ENCODE data around the gene LMX1A.
A peak's percentile ranks its signal among the peaks of the same experiment; 100 is the strongest.

Gene LMX1A

DNA sequence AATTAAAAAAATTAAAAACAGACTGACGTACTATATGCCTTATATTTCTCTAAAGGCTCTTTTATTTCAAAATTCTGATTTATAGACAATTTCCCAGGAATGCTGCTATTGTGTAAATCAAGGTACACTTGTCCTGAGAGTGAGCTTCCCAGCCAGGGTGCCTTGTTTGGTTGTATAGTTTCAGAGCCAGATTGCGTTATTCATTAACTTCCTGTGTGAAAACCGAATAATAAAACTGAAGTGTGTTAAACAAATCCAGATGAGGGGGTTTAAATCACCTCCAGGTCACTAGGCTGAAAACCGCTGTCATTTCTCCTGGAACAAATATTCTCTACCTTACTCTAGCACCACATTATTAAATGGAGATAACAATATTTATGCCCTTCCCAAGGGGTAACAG is 68.7 kb downstream of the LMX1A start:
- no peak for DNase-seq
- in situ Hi-C loops (cut with MboI; ENCODE audit: low pct_unique_long_range_greater_than_20kb, low sequenced_read_pairs), result no loop called here

DNA sequence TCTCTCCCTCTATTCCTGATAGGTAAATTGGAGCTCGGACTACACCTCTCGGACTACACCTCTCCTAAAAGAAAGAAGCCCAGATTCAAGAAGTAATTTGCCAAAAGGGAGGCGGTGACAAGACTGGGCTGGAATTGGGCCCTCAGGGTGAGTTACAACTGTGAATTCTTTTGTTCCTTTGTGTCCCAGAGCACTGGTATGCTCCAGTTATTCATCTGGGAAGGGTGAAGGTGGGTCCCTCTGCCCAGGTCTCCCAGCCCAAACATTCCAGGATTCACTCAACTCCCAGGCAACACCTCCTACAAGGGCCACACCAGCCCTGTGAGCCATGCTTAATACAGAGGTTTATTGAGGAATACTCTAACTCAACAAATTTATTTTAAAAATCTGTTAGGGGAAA is 69.2 kb downstream of the LMX1A start:
- no peak for DNase-seq
- in situ Hi-C loops (cut with MboI; ENCODE audit: low pct_unique_long_range_greater_than_20kb, low sequenced_read_pairs), result no loop called here

DNA sequence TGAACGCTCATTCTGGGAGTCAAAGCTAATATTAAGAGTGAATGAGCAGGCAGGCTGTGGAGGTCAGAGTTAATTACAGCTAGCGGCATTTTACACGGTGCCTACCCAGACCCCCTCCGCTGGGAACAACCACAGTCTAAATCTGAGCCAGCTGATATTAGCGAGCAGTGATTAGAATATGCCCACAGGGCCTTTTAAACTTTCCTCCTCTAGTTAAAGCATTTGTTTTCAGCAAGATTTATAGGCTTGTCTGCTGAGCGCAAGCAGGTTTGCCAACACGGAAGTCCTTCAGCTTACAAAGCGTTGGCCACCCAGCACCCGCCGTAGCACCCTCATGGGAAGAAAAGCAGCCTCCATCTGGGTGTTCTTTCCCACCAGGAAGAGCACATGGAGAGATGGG is 72.1 kb downstream of the LMX1A start:
- in situ Hi-C loops (cut with MboI; ENCODE audit: low pct_unique_long_range_greater_than_20kb, low sequenced_read_pairs), result no loop called here
- DNase-seq, result no peak

DNA sequence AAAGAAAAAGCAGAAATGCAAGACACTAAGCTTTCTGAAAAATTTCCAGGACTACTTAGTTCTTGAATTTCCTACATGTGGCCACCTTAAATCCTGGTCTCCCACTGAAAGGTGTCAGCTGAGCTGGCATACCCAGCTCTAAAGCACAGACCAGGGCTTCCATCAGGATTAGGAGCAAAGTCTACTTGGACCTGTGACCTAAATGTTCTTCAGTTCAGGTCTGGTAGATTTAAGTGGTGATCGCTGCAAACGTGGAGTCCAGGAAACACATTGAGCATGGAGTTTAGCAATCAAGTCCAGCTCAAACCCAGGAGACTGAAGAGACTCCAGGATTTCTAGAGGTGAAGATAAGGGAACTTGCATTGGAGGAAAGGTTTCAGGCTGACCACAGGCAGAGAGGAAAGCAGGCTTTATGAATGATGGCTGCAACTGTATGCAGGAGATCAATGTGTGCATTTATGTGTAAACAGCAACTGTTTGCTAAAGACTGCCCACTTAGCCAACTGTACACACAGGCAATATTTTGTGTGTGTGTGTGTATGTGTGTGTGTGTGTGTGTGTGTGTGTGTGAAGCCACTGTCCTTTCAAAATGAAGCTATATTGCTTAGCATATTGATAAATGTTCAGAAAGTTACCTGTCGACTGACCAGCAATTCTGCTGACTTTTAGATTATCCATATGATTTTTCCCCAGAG is 75.2 kb downstream of the LMX1A start:
- in situ Hi-C loops (cut with MboI; ENCODE audit: low pct_unique_long_range_greater_than_20kb, low sequenced_read_pairs), result no loop called here
- no peak for DNase-seq

DNA sequence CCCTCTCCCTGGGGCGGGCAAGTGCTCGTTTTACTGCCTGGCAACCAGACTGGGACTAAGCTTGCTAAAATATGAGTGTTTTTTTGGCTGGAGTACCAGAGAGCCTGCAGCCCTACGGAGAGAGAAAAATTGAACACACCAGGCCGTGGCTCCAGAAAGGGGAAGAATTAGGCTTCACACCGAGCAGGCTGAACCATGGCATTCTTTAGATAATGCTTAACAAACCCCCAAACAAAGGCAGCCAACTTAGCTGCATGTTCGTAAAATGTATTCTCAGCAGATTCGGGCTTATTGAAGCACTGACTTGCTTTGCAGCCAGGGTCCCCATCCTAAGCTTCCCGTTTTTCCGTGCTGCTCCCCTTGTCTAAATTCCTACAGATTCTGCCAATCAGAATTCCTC is 76.6 kb downstream of the LMX1A start:
- in situ Hi-C loops (cut with MboI; ENCODE audit: low pct_unique_long_range_greater_than_20kb, low sequenced_read_pairs), result no loop called here
- DNase-seq, result no peak

DNA sequence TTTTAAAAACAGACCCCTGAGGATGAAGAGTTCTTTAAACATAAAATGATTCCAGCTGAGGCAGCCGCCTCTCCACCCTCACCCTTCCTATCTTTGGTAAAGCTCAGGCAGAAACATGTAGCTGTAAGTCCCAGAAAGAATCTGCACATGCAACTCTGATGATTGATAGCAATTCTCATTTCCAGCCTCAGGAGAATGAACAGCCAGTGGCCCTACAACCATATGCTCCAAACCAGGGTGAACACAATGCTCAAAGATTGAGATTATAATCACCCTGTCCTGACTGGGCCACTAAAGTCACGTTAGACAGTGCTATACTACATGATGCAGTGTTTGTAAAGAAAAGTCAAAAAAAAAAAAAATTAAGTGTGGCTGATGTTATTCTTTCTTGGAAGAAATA is 80.2 kb downstream of the LMX1A start:
- DNase-seq, result no peak
- in situ Hi-C loops (cut with MboI; ENCODE audit: low pct_unique_long_range_greater_than_20kb, low sequenced_read_pairs), result no loop called here

DNA sequence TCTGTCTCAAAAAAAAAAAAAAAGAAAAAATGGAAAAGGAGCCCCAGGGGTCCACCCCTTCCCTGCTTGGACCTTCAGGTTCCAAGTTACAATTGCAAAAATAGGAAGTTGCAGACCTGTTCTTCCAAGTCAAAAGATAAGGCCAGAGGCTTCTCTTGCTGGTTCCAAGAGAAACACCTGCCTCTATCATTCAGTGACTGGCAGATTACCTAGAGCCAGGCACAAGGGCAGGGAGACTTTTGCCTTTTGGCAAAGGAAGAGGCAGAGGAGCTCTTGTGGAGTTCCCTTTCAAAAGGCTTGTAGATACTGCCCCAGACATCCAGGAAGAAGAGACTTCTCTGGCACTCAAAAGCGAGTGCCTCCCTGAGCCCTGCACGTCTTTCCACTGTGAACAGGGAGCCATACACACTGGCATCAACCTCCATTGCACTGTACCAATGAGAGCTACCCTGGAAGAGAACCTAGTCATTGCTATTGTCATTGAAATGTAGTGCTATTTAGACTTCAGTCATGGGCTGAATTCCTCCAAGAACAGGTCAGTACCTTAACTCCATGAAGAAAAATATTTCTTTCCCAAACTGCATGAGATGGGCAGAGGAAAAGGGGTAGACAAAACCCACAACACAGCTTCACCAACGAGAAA is 91.2 kb downstream of the LMX1A start:
- in situ Hi-C loops (cut with MboI; ENCODE audit: low pct_unique_long_range_greater_than_20kb, low sequenced_read_pairs), result no loop called here
- no peak for DNase-seq

DNA sequence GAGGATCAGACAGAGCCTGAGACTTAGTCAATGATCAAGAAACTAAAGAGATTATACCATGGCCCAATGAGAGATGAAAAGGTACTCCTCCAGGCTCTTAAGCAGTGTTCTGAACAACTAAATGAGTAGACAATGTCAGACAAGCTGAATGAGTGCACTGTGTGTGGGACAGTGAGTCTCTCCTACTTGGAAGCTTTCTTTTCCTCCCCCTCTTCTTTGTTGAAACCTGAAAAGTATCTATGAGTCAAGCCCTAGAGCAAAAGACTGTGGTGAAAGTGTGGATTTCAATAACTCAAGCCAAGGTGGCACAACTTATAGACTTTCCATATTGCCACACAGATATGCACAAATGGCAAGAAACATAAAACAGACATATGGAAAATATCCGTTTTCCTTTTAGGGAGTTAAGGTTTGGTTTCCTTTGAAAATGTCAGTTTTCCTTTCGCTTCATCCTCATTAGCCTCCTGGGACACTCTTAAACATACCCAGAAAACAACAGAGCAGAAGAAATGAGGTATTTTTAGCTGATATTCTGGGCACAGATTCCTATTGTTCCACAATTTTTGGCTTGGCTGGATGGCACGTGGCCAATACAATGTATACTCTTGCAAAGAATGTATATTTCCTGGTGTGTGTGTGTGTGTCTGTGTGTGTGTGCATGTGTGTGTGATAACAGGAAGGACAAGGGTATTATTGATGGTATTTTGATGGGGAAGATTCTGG is 96.6 kb downstream of the LMX1A start:
- in situ Hi-C loops (cut with MboI; ENCODE audit: low pct_unique_long_range_greater_than_20kb, low sequenced_read_pairs), result no loop called here
- DNase-seq, result no peak

DNA sequence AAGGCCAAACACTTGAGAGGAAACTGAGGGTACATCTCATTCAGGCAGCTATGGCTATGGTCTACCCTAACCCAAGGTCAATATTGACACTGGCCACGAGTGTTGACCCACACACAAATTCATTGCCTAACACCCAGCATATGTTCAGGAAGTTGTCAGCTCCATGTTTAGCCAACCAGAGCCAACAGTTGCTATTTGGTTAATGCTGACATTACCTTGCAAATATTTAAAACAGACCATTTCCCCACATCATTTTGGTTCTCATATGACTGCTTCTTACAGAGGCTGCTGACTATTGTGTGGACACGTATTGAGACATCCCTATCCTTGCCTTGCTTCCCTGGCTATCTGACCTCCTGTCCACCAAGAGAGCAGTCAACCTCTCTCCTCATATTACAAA is 97.3 kb downstream of the LMX1A start:
- in situ Hi-C loops (cut with MboI; ENCODE audit: low pct_unique_long_range_greater_than_20kb, low sequenced_read_pairs), result no loop called here
- no peak for DNase-seq

DNA sequence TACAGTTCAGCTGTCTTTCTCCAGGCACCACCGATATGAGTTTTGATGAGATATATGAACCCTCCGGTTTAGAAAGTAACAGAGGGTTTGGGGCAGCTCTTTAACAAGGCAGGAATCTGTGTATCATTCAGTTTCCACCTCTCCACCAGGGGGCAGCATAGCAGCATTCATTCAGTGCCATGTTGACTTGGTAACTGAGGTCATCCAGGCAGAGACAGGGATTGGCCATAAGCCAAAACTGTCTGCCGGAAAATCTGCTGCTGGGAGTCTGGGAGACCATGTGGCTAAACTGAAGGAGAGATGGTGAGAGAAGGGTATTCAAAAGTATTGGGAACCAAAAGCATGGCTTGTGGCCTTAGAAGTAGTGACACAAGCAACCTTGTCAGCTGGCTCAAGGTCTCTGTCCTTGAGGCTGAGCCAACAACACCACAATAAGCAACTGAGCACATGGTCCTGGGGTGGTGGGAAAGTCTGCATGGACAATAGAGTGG is 98.5 kb downstream of the LMX1A start:
- in situ Hi-C loops (cut with MboI; ENCODE audit: low pct_unique_long_range_greater_than_20kb, low sequenced_read_pairs), result no loop called here
- peak; percentile 56 for DNase-seq

DNA sequence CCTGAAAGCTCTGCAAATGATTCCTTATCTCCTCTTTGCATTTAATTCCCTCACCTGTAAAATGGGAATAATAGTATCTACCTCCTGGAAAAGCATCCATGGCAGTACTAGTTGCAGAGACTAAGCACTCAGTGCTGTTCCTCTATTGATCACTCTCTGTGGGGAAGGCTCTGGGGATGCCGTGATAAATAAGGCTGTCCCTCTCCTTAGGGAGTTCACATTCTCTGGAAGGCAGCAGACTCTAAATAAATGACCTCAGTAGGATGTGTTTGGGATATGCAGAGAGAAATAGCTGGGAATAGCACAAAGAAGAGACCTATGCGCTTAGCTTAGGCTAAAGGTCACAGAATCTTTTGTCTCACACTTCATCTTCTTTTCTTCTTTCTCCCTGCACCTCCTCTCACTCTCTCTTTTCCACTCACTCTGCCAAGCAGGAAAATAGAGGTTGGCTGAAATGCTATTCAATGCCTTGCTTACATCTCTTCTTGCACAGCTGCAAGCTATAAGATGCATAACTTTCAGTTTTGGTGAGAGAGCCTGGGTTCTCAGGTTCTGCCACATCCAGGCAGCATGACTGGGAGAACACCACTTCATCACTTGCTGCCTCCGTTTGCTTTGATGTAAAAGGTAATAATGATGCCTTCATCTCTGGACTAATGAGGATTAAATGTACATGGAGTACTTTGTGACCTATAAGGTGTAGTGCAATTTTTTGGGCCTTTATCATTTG is 101.5 kb downstream of the LMX1A start:
- DNase-seq, result no peak
- in situ Hi-C loops (cut with MboI; ENCODE audit: low pct_unique_long_range_greater_than_20kb, low sequenced_read_pairs), result no loop called here

DNA sequence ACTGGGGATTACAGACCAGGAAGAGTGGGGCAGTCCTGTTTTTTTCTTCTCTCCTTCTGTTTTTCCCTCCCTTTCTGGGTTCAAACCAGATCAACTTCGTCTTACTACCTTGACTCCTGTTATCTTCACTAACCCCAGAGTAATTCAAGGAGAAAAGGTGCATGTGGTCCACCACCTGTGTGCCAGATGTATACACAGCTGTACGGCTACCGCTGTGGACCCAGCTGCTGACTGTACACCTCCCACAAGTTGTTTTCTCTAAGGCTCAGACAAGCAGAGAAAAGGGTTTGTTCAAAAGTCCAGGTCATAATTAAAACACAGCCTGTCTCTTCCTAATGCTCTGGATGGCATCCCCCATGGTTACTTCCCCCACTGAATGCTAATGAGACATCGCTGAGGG is 102.1 kb downstream of the LMX1A start:
- no peak for DNase-seq
- in situ Hi-C loops (cut with MboI; ENCODE audit: low pct_unique_long_range_greater_than_20kb, low sequenced_read_pairs), result no loop called here

DNA sequence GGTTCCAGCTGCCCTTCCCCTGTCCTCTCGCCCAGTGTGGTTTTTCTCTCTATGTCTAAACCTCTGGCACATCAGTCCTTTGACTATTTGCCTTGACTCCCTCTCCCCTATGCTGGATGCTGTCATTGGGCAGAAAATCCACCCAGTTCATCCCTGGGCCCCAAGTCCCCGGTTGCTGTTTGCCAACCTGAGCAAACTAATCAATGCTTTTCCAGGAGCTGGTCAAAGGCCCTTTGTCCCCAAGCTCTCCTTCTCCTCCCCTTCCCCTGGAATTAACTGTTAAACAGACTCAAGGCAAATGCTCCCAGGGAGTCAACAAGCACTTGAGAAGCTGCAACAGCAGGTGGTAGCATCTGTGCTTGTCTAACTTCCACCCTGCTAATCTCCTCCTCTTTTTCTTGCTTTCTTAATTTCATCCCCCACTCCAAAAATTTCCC is 102.7 kb downstream of the LMX1A start:
- in situ Hi-C loops (cut with MboI; ENCODE audit: low pct_unique_long_range_greater_than_20kb, low sequenced_read_pairs), result no loop called here
- DNase-seq, result no peak

DNA sequence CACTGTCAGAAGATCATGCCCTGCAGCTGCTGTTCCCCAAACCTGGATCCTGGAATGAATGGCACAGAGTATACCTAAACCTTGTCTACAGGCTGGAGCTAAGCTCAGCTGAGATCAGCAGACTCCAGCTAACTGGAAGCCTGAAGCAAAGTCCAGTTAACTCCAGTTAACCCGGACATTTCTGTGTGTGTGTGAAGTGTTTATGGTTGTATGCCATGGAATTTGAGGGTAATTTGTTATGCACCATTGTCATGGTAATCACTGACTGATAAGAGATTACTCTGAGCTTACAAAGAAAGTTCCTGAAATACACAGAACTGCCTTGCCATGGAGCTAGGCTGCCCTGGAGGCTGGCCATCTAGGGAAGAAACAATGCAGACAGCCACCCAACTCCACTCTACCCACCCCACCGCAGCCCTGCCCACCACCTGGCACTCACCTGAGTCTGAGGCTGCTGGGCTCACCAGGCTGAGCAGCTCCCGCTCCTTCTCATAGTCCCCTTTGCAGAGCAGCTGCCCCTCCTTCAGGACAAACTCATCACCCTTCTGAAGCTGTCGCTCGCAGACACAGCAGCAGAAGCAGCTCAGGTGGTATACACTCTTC is 107.4 kb downstream of the LMX1A start:
- no peak for DNase-seq
- in situ Hi-C loops (cut with MboI; ENCODE audit: low pct_unique_long_range_greater_than_20kb, low sequenced_read_pairs), result no loop called here

DNA sequence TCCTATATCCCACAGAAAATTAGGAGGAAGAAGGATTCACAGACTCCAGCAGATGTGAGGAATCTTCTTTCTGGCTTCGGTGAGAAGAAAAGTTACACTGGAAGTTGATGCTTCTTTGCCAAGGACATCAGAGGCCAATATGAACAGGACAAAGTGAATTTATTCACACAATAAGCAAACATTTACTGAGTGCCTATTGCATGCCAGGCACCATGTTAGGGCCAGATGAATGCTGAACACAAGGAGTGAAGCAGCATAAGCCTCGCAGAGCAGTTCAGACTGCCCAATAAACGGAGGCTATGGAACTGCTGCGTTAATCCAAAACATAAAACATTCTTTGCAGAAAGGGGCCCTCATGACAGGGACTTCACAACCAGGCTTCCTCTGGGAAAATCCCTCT is 114.6 kb downstream of the LMX1A start:
- in situ Hi-C loops (cut with MboI; ENCODE audit: low pct_unique_long_range_greater_than_20kb, low sequenced_read_pairs), result no loop called here
- DNase-seq, result no peak

DNA sequence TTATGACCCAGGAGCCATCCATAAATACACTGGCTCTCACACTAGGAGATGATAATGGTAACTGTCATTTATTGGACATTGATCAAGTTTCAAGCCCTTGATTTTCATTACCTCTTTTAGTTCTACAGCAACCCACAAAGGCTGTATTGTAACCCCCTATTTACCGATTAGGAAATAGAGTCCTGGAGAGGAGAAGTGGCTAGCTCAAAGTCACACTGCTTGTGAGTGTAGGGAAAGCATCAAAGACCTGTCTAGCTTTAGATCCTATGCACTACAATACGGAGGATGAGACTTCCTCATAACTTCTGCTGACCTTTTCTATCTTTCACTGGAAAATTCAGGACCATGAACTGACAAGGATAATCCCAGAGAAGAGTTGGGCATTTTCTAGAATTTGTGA is 115.2 kb downstream of the LMX1A start:
- DNase-seq, result no peak
- in situ Hi-C loops (cut with MboI; ENCODE audit: low pct_unique_long_range_greater_than_20kb, low sequenced_read_pairs), result no loop called here

DNA sequence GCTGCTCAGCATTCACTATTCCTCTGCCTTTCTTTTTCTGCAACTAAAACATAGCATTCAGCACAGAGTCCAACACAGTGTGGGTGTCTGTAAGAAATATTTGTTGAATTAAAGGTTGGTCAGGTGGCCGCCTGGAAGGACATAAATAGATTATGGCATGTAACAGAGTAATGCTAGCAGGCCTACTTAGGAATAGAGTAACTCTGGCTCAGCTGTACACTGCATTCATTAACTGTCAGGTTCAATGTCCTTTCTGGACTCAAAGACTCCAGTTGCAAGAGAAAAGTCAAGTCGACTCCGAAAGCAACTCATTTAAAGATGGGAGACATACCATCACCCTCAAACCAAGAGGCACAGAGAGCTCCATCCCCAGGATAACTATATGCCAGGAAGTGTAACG is 116.0 kb downstream of the LMX1A start:
- in situ Hi-C loops (cut with MboI; ENCODE audit: low pct_unique_long_range_greater_than_20kb, low sequenced_read_pairs), result no loop called here
- no peak for DNase-seq

DNA sequence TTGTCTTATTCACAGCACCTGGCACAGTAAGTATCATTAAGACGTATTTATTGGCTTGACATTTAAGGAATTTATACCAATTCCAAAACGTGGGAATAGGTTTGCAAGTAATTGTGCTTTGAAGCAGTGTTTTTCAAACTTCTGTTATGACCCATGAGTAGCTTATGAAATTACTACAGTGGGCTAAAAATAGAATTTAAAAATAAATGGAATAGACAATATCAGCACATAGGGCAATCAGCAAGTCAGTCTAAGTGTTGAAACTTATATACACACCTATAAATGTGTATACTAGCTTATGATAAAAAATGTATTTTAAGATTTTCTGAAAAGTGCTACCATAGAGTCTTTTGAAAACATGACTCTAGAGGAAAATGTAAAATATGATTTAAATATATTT is 116.6 kb downstream of the LMX1A start:
- in situ Hi-C loops (cut with MboI; ENCODE audit: low pct_unique_long_range_greater_than_20kb, low sequenced_read_pairs), result no loop called here
- DNase-seq, result no peak

DNA sequence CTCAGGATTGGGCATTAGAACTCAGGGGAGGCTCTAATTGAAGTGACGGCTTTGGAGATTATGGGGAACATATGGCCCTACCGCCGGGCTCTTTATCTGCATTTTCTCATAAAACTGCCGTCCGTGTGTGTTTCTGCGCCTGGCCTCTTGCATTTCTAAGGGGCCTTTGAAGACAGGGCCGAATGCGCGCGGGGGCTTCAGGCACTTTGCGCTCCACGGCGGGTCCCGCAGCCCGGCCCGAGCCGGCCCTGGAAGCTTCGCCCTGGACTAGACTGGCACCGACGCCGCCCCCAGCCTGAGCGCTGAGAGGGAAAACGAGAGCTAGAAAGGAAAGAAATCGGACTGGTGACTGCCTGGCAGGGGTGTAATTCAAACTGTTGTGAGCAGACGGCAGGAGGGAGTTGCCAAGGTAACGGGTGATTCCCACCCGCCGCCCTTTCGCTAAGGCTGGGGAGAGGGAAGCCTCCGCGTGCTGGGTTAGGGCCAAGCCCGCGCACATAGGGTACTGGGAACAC is 120.7 kb downstream of the LMX1A start:
- in situ Hi-C loops (cut with MboI; ENCODE audit: low pct_unique_long_range_greater_than_20kb, low sequenced_read_pairs), result no loop called here
- DNase-seq, result no peak

All from KBM-7 (cell line).